OCI-LY7 (cell line): Measurements from ENCODE around the gene RPS15A. TPM values are rescaled to one million over a fixed set of nuclear protein-coding genes. Genes with fewer than 3 reads are reported as not detected.

Source experiments
- BruUV-seq: library from RNA; stranded (reverse); fragments of 400-500 nt; replicated peaks from 2 replicates; lab custom pipeline; 2021; lab: Mats Ljungman, UMichigan
- CTCF ChIA-PET: fragments of 300-600 bp; sonication (Branson Sonifier 250); formaldehyde crosslinking; loops from one replicate; lab custom pipeline; 2022; ENCODE audit warnings: antibody characterized with exemption; ENCODE audit not compliant: unreplicated experiment; lab: Charles Lee
- POLR2A ChIA-PET: fragments of 300-600 bp; sonication (Branson Sonifier 250); formaldehyde crosslinking; loops from one replicate; lab custom pipeline; 2022; ENCODE audit warnings: antibody characterized with exemption; lab: Charles Lee
- DNase-seq: peaks from one replicate; pipeline ENCODE4 v3.0.0-alpha.2; 2015; ENCODE audit warnings: low spot score
- H2AFZ ChIP-seq: fragments of 200-600 bp; sonication (generic), shearing (Covaris generic); 2 replicates; pipeline ENCODE4 v1.6.1; 2014; ENCODE audit warnings: mild to moderate bottlenecking, antibody characterized with exemption, low read length, moderate library complexity
- H3K27ac ChIP-seq: fragments of 200-600 bp; sonication (generic); 2 replicates; pipeline ENCODE4 v1.5.1; 2014; ENCODE audit warnings: mixed run types, low read depth, mild to moderate bottlenecking, moderate library complexity, low read length, inconsistent platforms; ENCODE audit not compliant: poor library complexity, severe bottlenecking
- H3K36me3 ChIP-seq: fragments of 200-600 bp; sonication (generic); 2 replicates; pipeline ENCODE4 v1.6.1; 2014; ENCODE audit warnings: mild to moderate bottlenecking, antibody characterized with exemption, low read length, moderate library complexity, mixed read lengths; ENCODE audit not compliant: insufficient read depth
- H3K4me1 ChIP-seq: fragments of 200-600 bp; sonication (generic); 2 replicates; pipeline ENCODE4 v1.5.1; 2014; ENCODE audit warnings: mild to moderate bottlenecking, low read length; ENCODE audit not compliant: insufficient read depth, poor library complexity, severe bottlenecking
- H3K4me2 ChIP-seq: fragments of 200-600 bp; sonication (generic); 2 replicates; pipeline ENCODE4 v1.6.1; 2014; ENCODE audit warnings: mild to moderate bottlenecking, low read length
- H3K4me3 ChIP-seq: fragments of 200-600 bp; sonication (generic); 2 replicates; pipeline ENCODE4 v1.5.1; 2014; ENCODE audit warnings: mild to moderate bottlenecking, low read depth, low read length; ENCODE audit not compliant: poor library complexity, severe bottlenecking
- H3K79me2 ChIP-seq: fragments of 200-600 bp; sonication (generic); 2 replicates; pipeline ENCODE4 v1.6.1; 2016; ENCODE audit warnings: low read depth, mild to moderate bottlenecking, low read length, moderate library complexity, mixed read lengths; ENCODE audit not compliant: insufficient read depth
- H3K9me2 ChIP-seq: fragments of 200-600 bp; sonication (generic); 2 replicates; pipeline ENCODE4 v1.6.1; 2016; ENCODE audit warnings: mild to moderate bottlenecking, low read length, mixed read lengths; ENCODE audit not compliant: insufficient read depth
- H3K9me3 ChIP-seq: fragments of 200-600 bp; sonication (generic); 2 replicates; pipeline ENCODE4 v1.6.1; 2014; ENCODE audit warnings: mild to moderate bottlenecking, mixed run types, low read length, mixed read lengths
- H4K20me1 ChIP-seq: fragments of 200-600 bp; sonication (generic); 2 replicates; pipeline ENCODE4 v1.6.1; 2014; ENCODE audit warnings: mild to moderate bottlenecking, antibody characterized with exemption, low read length, moderate library complexity, mixed read lengths; ENCODE audit not compliant: insufficient read depth
- EZH2phosphoT487 ChIP-seq: fragments of 200-600 bp; sonication (generic); IDR thresholded peaks from 2 replicates; pipeline ENCODE4 v1.6.1; 2018; ENCODE audit warnings: low read depth, borderline replicate concordance, mild to moderate bottlenecking, mixed run types, antibody characterized with exemption, low read length, moderate library complexity, mixed read lengths
- intact Hi-C: fragments of 100-400 bp; cut with micrococcal nuclease; formaldehyde crosslinking; loops from one replicate; pipeline ENCODE4 v1.10.0; 2022; ENCODE audit not compliant: unreplicated experiment
- total RNA-seq, 2 experiments: library from RNA; depleted of rRNA in 1 of 2; stranded (reverse); fragments of >200 nt in 1 of 2; shearing (Covaris generic) in 1 of 2; gene quantifications; 2 replicates each; pipeline ENCODE4 v1.2.3, GENCODE V29; 2014 to 2022
- TF ChIP-seq, protein P1 (sequence below): fragments of 200-600 bp; sonication (generic); conservative IDR thresholded peaks from 2 replicates; pipeline ENCODE4 v1.5.1; 2014; ENCODE audit warnings: mild to moderate bottlenecking, antibody characterized with exemption, low read length, moderate library complexity, mixed read lengths

RPS15A gene
- total RNA-seq, 2 experiments from 2014 or later, result 1,902 to 2,645 TPM

DNA sequence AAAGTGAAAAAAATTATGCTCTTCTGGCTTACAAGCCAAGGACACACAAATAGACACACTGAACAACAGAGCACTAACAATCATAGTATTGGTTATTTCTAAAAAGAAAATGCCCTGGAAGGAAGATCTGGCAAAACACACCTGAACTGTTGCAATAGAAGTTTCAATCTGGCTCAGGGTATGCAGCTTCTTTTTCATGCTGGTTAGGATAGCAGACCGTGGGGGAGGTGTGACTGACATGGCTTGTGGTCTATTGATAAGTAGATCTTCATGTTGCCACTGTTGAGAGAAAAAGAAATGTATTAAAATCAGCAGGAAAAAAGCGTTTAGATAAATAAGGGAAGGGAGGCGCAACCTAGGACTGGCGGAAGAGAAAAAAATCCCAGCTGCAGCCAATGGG, 37.8 kb upstream of the RPS15A start:
- H4K20me1 ChIP-seq, result no peaks in the 10 kb centered on the region
- ChIA-PET POLR2A (interaction anchor here (0.8 to 1.4 kb wide), 3 partner anchors 12 to 26 kb away, joined by 3 read pairs; partner anchors contain the start of gene ARL6IP1), CTCF (no interaction called here)
- H3K9me2 ChIP-seq, result no peaks in the 10 kb centered on the region
- no TSS peak for BruUV-seq
- no peak overlapping the region for H2AFZ ChIP-seq
- H3K4me2 ChIP-seq, result no peak overlapping the region
- no peaks in the 10 kb centered on the region for H3K79me2 ChIP-seq
- peaks cover 55% of the 10 kb centered on the region for H3K36me3 ChIP-seq
- DNase-seq, result no peak
- H3K9me3 ChIP-seq, result no peaks in the 10 kb centered on the region
- H3K27ac ChIP-seq, result no peak overlapping the region
- intact Hi-C loops, result no loop called here
- no peak overlapping the region for H3K4me3 ChIP-seq
- no peaks in the 10 kb centered on the region for H3K4me1 ChIP-seq
- TF ChIP-seq EZH2phosphoT487, result no peak

DNA sequence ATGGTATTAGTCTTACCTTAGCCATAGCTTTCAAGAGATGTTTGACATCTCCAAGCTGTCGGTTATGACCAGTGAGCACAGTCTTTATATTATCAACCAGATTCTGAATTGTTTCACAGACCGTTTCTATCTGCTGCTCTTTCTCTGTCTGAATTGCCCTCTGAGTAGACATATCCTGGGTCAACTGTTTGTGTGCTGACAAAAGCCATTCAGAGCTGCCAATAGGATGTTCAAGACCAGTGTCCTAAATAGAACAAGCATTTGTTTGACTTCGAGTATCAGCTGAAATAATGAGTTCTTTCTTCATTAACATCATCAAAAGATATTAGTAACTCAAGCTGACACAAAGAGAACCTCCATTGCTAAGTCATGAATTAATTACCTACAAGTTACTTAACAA, 26.2 kb upstream of the RPS15A start:
- POLR2A ChIA-PET, result interaction anchor here (1.2 to 1.7 kb wide), 4 partner anchors 11 to 15 kb away, joined by 3 to 6 read pairs (median 4); partner anchors contain the start of gene ARL6IP1
- TF ChIP-seq EZH2phosphoT487, result no peak
- TF ChIP-seq, protein P1, sequence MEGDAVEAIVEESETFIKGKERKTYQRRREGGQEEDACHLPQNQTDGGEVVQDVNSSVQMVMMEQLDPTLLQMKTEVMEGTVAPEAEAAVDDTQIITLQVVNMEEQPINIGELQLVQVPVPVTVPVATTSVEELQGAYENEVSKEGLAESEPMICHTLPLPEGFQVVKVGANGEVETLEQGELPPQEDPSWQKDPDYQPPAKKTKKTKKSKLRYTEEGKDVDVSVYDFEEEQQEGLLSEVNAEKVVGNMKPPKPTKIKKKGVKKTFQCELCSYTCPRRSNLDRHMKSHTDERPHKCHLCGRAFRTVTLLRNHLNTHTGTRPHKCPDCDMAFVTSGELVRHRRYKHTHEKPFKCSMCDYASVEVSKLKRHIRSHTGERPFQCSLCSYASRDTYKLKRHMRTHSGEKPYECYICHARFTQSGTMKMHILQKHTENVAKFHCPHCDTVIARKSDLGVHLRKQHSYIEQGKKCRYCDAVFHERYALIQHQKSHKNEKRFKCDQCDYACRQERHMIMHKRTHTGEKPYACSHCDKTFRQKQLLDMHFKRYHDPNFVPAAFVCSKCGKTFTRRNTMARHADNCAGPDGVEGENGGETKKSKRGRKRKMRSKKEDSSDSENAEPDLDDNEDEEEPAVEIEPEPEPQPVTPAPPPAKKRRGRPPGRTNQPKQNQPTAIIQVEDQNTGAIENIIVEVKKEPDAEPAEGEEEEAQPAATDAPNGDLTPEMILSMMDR, result no peak
- no peaks in the 10 kb centered on the region for H3K79me2 ChIP-seq
- H3K36me3 ChIP-seq, result peaks cover 85% of the 10 kb centered on the region
- no peak overlapping the region for H3K4me3 ChIP-seq
- H2AFZ ChIP-seq, result no peak overlapping the region
- 0 out of 2 replicates have a peak, but pooled peaks cover under 1% of the 10 kb centered on the region for H4K20me1 ChIP-seq
- no peaks in the 10 kb centered on the region for H3K9me3 ChIP-seq
- DNase-seq, result no peak
- no peak overlapping the region for H3K4me2 ChIP-seq
- no peaks in the 10 kb centered on the region for H3K9me2 ChIP-seq
- BruUV-seq, result no TSS peak
- H3K4me1 ChIP-seq, result no peaks in the 10 kb centered on the region
- intact Hi-C loops, result no loop called here
- no peak overlapping the region for H3K27ac ChIP-seq
- CTCF ChIA-PET, result no interaction called here

DNA sequence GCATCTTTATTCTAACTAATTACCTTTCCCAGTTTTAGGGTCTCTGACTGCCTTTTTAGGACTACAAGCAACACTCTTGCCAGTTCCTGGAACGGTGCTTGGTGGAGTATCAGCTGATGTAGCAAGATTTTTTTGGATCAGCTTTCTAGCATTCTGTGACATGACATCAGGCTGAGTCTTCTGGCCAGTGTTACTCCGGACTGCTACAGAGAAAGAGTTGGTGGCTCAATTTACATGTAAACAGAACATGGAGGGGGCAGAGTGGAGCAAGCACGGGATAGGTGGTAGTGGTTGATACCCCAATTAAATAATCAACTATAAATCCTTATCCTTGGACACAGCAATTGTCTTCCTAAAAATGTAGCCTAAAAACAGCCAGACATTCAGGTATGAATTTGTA, 21.8 kb upstream of the RPS15A start:
- Histone ChIP-seq H3K4me1 (peaks cover 2% of the 10 kb centered on the region), H3K27ac (no peak overlapping the region), H3K4me3 (no peak overlapping the region), H2AFZ (no peak overlapping the region), H3K9me3 (no peaks in the 10 kb centered on the region), H3K9me2 (no peaks in the 10 kb centered on the region), H3K79me2 (no peaks in the 10 kb centered on the region), H3K4me2 (no peak overlapping the region), H4K20me1 (0 out of 2 replicates have a peak, but pooled peaks cover 3% of the 10 kb centered on the region), H3K36me3 (peaks cover 86% of the 10 kb centered on the region)
- intact Hi-C loops, result no loop called here
- TF ChIP-seq, protein P1, result no peak
- no peak for TF ChIP-seq EZH2phosphoT487
- BruUV-seq, result no TSS peak
- ChIA-PET CTCF (no interaction called here), POLR2A (no interaction called here)
- no peak for DNase-seq
